ENCODE measurements around the gene NOD2. TPM values are rescaled to one million over a fixed set of nuclear protein-coding genes. Genes with fewer than 3 reads are reported as not detected.

NOD2 gene
- total and polyA plus RNA-seq, 11 donors: 0.21 to 6.5 (median 0.74) TPM

DNA sequence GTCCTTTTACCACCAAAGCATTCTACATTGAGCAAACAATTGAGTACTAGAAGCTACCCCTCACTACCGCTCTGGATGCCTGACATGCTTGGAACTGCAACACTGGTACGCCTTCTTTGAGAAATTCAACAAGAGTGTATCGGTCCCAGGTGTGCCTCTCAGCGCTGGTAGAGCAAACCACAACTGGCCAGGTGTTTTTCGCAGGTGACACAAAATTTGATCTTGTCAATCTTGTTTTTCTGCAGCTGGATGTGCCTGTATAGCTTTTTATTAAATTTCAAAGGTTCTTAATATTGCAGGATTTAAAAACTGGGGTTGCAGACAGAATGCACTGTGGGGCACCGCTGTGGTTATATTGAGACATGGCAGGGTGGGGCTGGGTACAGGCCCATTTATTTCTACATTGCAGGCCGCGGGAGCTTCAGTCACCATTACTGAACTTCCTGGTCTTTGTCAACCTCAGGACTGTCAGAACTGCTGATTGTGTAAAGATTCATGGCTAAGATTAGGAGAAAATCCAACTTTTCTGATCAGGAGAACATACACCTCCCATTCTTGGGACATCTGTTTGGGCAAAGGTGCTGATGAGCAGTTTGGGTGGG, 7.8 kb upstream of the NOD2 start:
- peak overlapping the region in 1 of 12 donors; percentile 85 for H3K27ac ChIP-seq
- no peaks in the 10 kb centered on the region for H3K9me3 ChIP-seq
- H3K4me3 ChIP-seq: no peak overlapping the region
- intact Hi-C loops (cut with DNase I): no loop called here
- H3K4me1 ChIP-seq: peaks cover 0 to 54% (median 0%) of the 10 kb centered on the region in 12 donors
- DNase-seq: no peak
- WGBS, 4 donors: 88 to 93% (median 91%) methylated on average over 8 of the region's 8 CpGs
- no peaks in the 10 kb centered on the region for H3K27me3 ChIP-seq
- peak in 2 of 4 donors; percentile 49 to 69 for ATAC-seq
- TF ChIP-seq, protein P1, sequence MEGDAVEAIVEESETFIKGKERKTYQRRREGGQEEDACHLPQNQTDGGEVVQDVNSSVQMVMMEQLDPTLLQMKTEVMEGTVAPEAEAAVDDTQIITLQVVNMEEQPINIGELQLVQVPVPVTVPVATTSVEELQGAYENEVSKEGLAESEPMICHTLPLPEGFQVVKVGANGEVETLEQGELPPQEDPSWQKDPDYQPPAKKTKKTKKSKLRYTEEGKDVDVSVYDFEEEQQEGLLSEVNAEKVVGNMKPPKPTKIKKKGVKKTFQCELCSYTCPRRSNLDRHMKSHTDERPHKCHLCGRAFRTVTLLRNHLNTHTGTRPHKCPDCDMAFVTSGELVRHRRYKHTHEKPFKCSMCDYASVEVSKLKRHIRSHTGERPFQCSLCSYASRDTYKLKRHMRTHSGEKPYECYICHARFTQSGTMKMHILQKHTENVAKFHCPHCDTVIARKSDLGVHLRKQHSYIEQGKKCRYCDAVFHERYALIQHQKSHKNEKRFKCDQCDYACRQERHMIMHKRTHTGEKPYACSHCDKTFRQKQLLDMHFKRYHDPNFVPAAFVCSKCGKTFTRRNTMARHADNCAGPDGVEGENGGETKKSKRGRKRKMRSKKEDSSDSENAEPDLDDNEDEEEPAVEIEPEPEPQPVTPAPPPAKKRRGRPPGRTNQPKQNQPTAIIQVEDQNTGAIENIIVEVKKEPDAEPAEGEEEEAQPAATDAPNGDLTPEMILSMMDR (IDR thresholded peaks at IDR 0.05): no peak
- no peak for TF ChIP-seq POLR2A (IDR thresholded peaks at IDR 0.05)
- H3K36me3 ChIP-seq: no peaks in the 10 kb centered on the region

DNA sequence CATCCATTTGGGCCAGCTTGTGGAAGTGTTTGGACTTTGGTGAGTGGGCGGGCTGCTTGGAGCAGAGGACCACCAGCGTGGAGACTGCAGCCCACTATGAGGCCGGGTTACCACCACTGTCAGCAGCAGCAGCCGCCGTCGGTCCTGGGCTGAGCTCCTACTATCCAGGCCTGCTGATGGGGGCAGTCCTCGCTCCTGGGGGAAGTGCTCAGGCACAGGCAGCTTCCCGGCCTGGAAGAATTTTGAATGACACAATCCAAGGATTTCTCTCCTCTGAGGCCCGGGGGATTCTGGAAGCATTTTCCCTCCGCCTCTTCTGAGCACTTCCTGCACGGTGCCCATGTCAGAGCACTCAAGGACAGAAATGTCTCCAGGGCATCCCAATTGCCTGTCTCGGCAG, 5.3 kb upstream of the NOD2 start:
- peaks cover 0 to 35% (median 0%) of the 10 kb centered on the region in 12 donors for H3K4me1 ChIP-seq
- no peak for TF ChIP-seq POLR2A (IDR thresholded peaks at IDR 0.05)
- TF ChIP-seq, protein P1 (IDR thresholded peaks at IDR 0.05): no peak
- H3K9me3 ChIP-seq: no peaks in the 10 kb centered on the region
- intact Hi-C loops (cut with DNase I): no loop called here
- no peaks in the 10 kb centered on the region for H3K36me3 ChIP-seq
- DNase-seq (peak in 1 of 5 donors; percentile 14), ATAC-seq (peak in 1 of 4 donors; percentile 27)
- 33 to 61% (median 49%) methylated on average over 12 of the region's 12 CpGs for WGBS, 4 donors
- H3K4me3 ChIP-seq: no peak overlapping the region
- H3K27me3 ChIP-seq: no peaks in the 10 kb centered on the region
- no peak overlapping the region for H3K27ac ChIP-seq

DNA sequence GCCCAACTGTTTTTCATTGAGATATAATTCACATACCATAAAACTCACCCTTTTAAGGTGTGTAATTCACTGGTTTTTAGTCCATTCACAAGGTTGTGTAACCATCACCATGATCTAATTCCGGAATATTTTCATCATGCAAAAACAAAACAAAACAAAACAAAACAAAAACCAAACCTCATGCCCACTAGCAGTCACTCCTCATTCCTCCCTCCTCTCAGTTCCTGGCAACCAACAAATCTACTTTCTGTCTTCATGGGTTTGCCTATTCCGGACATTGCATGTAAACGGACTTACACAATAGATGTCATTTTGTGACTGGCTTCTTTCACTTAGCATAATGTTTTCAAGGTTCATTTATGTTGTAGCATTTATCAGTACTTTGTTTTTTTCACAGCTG, 4.5 kb upstream of the NOD2 start:
- WGBS, 4 donors: 68 to 83% (median 79%) methylated on average over 3 of the region's 3 CpGs
- intact Hi-C loops (cut with DNase I): no loop called here
- H3K4me3 ChIP-seq: no peak overlapping the region
- no peaks in the 10 kb centered on the region for H3K27me3 ChIP-seq
- H3K4me1 ChIP-seq: peaks cover 0 to 30% (median 3%) of the 10 kb centered on the region in 12 donors
- DNase-seq: no peak
- no peaks in the 10 kb centered on the region for H3K9me3 ChIP-seq
- H3K27ac ChIP-seq: no peak overlapping the region
- ATAC-seq: no peak
- TF ChIP-seq, protein P1 (IDR thresholded peaks at IDR 0.05): no peak
- TF ChIP-seq POLR2A (IDR thresholded peaks at IDR 0.05): no peak
- H3K36me3 ChIP-seq: no peaks in the 10 kb centered on the region

DNA sequence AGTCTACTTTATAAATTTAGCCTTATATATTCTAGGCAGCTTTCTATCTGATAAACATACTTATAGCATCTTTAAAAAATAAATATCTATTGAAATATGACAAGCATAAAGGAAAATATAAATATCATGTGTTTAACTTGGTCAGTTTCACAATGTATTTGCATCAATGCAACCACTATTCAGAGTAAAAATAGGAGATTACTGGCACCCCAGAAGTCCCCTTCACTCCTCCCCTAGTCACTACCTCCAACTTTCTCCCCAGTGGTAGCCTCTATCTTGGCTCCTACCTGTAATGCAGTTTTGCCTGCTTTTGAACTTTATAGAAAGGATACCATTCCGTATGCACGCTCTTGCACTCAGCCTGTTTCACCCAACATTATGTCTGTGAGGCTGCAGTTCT, 3.2 kb upstream of the NOD2 start:
- H3K4me3 ChIP-seq: no peak overlapping the region
- intact Hi-C loops (cut with DNase I): loop anchor here in 1 of 10 donors (10.0 kb wide), 1 partner anchor 55 kb away; the partner anchor contains the start of gene CYLD
- H3K36me3 ChIP-seq: no peaks in the 10 kb centered on the region
- DNase-seq (no peak), ATAC-seq (no peak)
- 96 to 98% (median 97%) methylated on average over 2 of the region's 2 CpGs for WGBS, 4 donors
- no peak overlapping the region for H3K27ac ChIP-seq
- H3K27me3 ChIP-seq: peaks cover 0 to 4% (median 0%) of the 10 kb centered on the region in 9 donors
- peaks cover 0 to 29% (median 3%) of the 10 kb centered on the region in 12 donors for H3K4me1 ChIP-seq
- no peaks in the 10 kb centered on the region for H3K9me3 ChIP-seq
- no peak for TF ChIP-seq POLR2A (IDR thresholded peaks at IDR 0.05)
- TF ChIP-seq, protein P1 (IDR thresholded peaks at IDR 0.05): no peak

Data from heart left ventricle (tissue), 16 donors.